Mucosa of descending colon (tissue), 3 donors: ENCODE results near the gene IKZF3. TPM values are rescaled to one million over a fixed set of nuclear protein-coding genes. Genes with fewer than 3 reads are reported as not detected.
A peak's percentile ranks its signal among the peaks of the same experiment; 100 is the strongest.

ENCODE experiments used
- ATAC-seq: fragments of 200-7000 bp; cut with Tn5 transposase; one replicate; pipeline ENCODE4 v1.9.1; 2020; ENCODE audit warnings: mild to moderate bottlenecking, moderate library complexity
- DNase-seq, 3 donors: peaks; one replicate each; pipeline ENCODE4 v3.0.0-alpha.2; 2020
- H3K36me3 ChIP-seq: fragments of 200-600 bp; one replicate; pipeline ENCODE4 v1.8.0; 2021; ENCODE audit warnings: low read depth, mild to moderate bottlenecking
- H3K4me1 ChIP-seq: fragments of 200-600 bp; one replicate; pipeline ENCODE4 v1.8.0; 2021; ENCODE audit warnings: low read depth, mild to moderate bottlenecking
- H3K4me3 ChIP-seq: fragments of 200-600 bp; one replicate; pipeline ENCODE4 v1.8.0; 2021; ENCODE audit warnings: mild to moderate bottlenecking
- H3K9me3 ChIP-seq: fragments of 200-600 bp; one replicate; pipeline ENCODE4 v1.8.0; 2021; ENCODE audit warnings: mild to moderate bottlenecking
- CTCF ChIP-seq: fragments of 200-600 bp; IDR thresholded peaks from one replicate; pipeline ENCODE4 v1.8.0; 2022; ENCODE audit warnings: antibody characterized with exemption, mild to moderate bottlenecking
- intact Hi-C, 2 donors: fragments of 100-400 bp; cut with DNase I in 1 of 2; cut with micrococcal nuclease in 1 of 2; formaldehyde crosslinking; loops; one replicate each; pipeline versions ENCODE4 v1.11.0 to v1.11.1; 2022; cut with DNase I, micrococcal nuclease
- total RNA-seq, 3 donors: library from RNA; stranded (reverse); fragmentation: NEBNext Ultra II Directional in 2 of 3; extraction: Animal tissue kit (Norgen Biotek cat#: 25700) in 2 of 3; gene quantifications; one replicate each; pipeline versions ENCODE4 v1.2.1 to v1.2.4, GENCODE V29; 2021 to 2023
- donor health status: DM: no; HTN: no; CAD: no; lungs with moderate emphysema.
- donor health status: DM: no; HTN: no; CAD: no.
- donor health status: DM: no; HTN: yes; CAD: no.

IKZF3 gene
- total RNA-seq, 3 donors from 2014 or later: 3.5 to 5.3 (median 4.6) TPM

GRCh38 chr17:39791111-39791992, 72.8 kb downstream of the IKZF3 start:
- H3K36me3 ChIP-seq: no peaks in the 10 kb centered on the region
- no peak for TF ChIP-seq CTCF
- H3K4me1 ChIP-seq: no peaks in the 10 kb centered on the region
- no peaks in the 10 kb centered on the region for H3K9me3 ChIP-seq
- intact Hi-C loops: no loop called here
- ATAC-seq: no peak
- no peak for DNase-seq
- no peak overlapping the region for H3K4me3 ChIP-seq

GRCh38 chr17:39787743-39788484, 76.2 kb downstream of the IKZF3 start:
- no peak for DNase-seq
- no peak for ATAC-seq
- Histone ChIP-seq H3K36me3 (no peaks in the 10 kb centered on the region), H3K9me3 (no peaks in the 10 kb centered on the region), H3K4me1 (no peaks in the 10 kb centered on the region), H3K4me3 (no peak overlapping the region)
- intact Hi-C loops: no loop called here
- TF ChIP-seq CTCF: no peak

GRCh38 chr17:39787041-39787440, 77.1 kb downstream of the IKZF3 start:
- TF ChIP-seq CTCF: no peak
- Histone ChIP-seq H3K36me3 (no peaks in the 10 kb centered on the region), H3K4me1 (no peaks in the 10 kb centered on the region), H3K9me3 (no peaks in the 10 kb centered on the region), H3K4me3 (no peak overlapping the region)
- intact Hi-C loops: no loop called here
- ATAC-seq (no peak), DNase-seq (no peak)

- Histone ChIP-seq H3K4me1 (no peaks in the 10 kb centered on the region), H3K36me3 (no peaks in the 10 kb centered on the region), H3K4me3 (no peak overlapping the region), H3K9me3 (no peaks in the 10 kb centered on the region)
- intact Hi-C loops: no loop called here
- DNase-seq (no peak), ATAC-seq (no peak)
- TF ChIP-seq CTCF: no peak
Measured at GRCh38 chr17:39782980-39783379, 81.1 kb downstream of the IKZF3 start.

GRCh38 chr17:39782481-39782880, 81.6 kb downstream of the IKZF3 start:
- DNase-seq: no peak
- Histone ChIP-seq H3K4me1 (no peaks in the 10 kb centered on the region), H3K36me3 (no peaks in the 10 kb centered on the region), H3K4me3 (no peak overlapping the region), H3K9me3 (no peaks in the 10 kb centered on the region)
- TF ChIP-seq CTCF: no peak
- ATAC-seq: peak; percentile 75
- intact Hi-C loops: no loop called here
